Hepatocyte (in vitro differentiated cells): Measurements from ENCODE around the gene FUS. TPM values are rescaled to one million over a fixed set of nuclear protein-coding genes. Genes with fewer than 3 reads are reported as not detected.
A peak's percentile ranks its signal among the peaks of the same experiment; 100 is the strongest.

ENCODE experiments used
- DNase-seq: peaks from one replicate; pipeline ENCODE4 v3.0.0-alpha.2; 2016; ENCODE audit warnings: low spot score
- H2AFZ ChIP-seq: fragments of 200-600 bp; sonication (generic); 2 replicates; pipeline ENCODE4 v1.6.0; 2016; ENCODE audit warnings: antibody characterized with exemption, mild to moderate bottlenecking
- H3K27ac ChIP-seq: fragments of 200-600 bp; sonication (generic); 2 replicates; pipeline ENCODE4 v1.5.1; 2016; ENCODE audit warnings: mild to moderate bottlenecking
- H3K27me3 ChIP-seq: fragments of 200-600 bp; sonication (generic); 2 replicates; pipeline ENCODE4 v1.6.1; 2016
- H3K36me3 ChIP-seq: fragments of 200-600 bp; sonication (generic); replicated peaks from 2 replicates; pipeline ENCODE4 v1.5.1; 2016; ENCODE audit warnings: low read depth; ENCODE audit not compliant: insufficient read depth
- H3K4me1 ChIP-seq: fragments of 200-600 bp; sonication (generic); 2 replicates; pipeline ENCODE4 v1.5.1; 2016; ENCODE audit warnings: mild to moderate bottlenecking, moderate library complexity; ENCODE audit not compliant: insufficient read depth
- H3K4me2 ChIP-seq: fragments of 200-600 bp; sonication (generic); 2 replicates; pipeline ENCODE4 v1.6.0; 2016
- H3K4me3 ChIP-seq: fragments of 200-600 bp; sonication (generic); 2 replicates; pipeline ENCODE4 v1.5.1; 2016; ENCODE audit warnings: mild to moderate bottlenecking
- H3K79me2 ChIP-seq: fragments of 200-600 bp; sonication (generic); 2 replicates; pipeline ENCODE4 v1.6.0; 2017; ENCODE audit warnings: mild to moderate bottlenecking
- H3K9me2 ChIP-seq: fragments of 200-600 bp; sonication (generic); replicated peaks from 2 replicates; pipeline ENCODE4 v1.6.0; 2017; ENCODE audit warnings: mild to moderate bottlenecking; ENCODE audit not compliant: insufficient read depth
- H3K9me3 ChIP-seq: fragments of 200-600 bp; sonication (generic); 2 replicates; pipeline ENCODE4 v1.5.1; 2016; ENCODE audit warnings: low read depth, mild to moderate bottlenecking
- H4K20me1 ChIP-seq: fragments of 200-600 bp; sonication (generic); 2 replicates; pipeline ENCODE4 v1.6.0; 2016; ENCODE audit warnings: mild to moderate bottlenecking; ENCODE audit not compliant: insufficient read depth, poor library complexity, severe bottlenecking
- EZH2 ChIP-seq: fragments of 200-600 bp; sonication (generic); IDR thresholded peaks from 2 replicates; pipeline ENCODE4 v1.6.1; 2016; ENCODE audit warnings: antibody characterized with exemption, mild to moderate bottlenecking, borderline replicate concordance
- EZH2phosphoT487 ChIP-seq: fragments of 200-600 bp; sonication (generic); IDR thresholded peaks from one replicate; pipeline ENCODE4 v1.6.1; 2018; ENCODE audit warnings: antibody characterized with exemption, mild to moderate bottlenecking, low read depth, moderate library complexity; ENCODE audit not compliant: unreplicated experiment, severe bottlenecking
- WGBS: methylation state at CpG from one replicate; pipeline ENCODE4 v1.1.6; 2016; ENCODE audit warnings: low lambda C conversion rate; ENCODE audit errors: missing lambda C conversion rate; 5-methylcytosine and 5-hydroxymethylcytosine counted together
- polyA plus RNA-seq: library from polyadenylated mRNA; unstranded; fragments of >200 nt; fragmentation: Nextera tagmentation; extraction: Ambion mirVana; gene quantifications from 2 replicates; pipeline ENCODE4 v1.2.1, GENCODE V29; 2016
- total RNA-seq: library from RNA; depleted of rRNA; stranded (reverse); fragments of >200 nt; gene quantifications from 2 replicates; pipeline ENCODE4 v1.2.3, GENCODE V29; 2014
- TF ChIP-seq, protein P1 (sequence below): fragments of 200-600 bp; sonication (generic); IDR thresholded peaks from 2 replicates; pipeline ENCODE4 v1.5.1; 2016; ENCODE audit warnings: antibody characterized with exemption, mild to moderate bottlenecking; ENCODE audit not compliant: poor library complexity

The FUS gene
- total RNA-seq (39.7 and 47.4 TPM in 2 replicates), polyA plus RNA-seq (327 and 345 TPM in 2 replicates)

DNA sequence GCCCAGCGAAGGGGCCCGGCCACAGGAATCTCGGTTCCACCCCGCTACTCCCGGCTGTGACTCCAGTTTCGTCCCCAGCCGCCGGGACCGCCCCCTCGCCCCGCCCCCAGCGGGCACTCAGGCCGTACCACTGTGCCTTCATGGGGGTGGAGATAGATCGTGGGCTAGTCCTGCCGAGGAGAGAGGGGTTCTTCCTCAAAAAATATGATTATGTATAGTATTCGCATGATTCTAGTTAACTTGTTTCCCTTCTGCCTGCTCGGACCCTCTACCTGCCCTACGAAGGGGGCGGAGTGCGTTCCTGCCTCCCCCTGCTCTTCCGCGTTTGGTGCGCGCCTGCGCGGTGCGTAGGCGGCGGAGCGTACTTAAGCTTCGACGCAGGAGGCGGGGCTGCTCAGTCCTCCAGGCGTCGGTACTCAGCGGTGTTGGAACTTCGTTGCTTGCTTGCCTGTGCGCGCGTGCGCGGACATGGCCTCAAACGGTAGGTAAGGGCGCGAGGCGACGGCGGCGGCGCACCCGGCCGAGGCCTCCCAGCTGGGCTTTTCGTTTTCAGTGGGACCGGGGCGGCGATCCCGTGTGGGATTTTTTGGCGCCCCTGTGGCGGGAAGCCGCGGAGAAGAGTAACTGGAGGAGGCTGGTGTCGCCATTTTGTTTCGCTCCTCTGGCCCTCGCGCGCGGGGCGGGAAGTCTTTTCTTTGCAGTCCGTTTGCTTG lies at the start of gene FUS:
Gene FUS, plus strand, starts transcription at position 393 of the 713 bp plus-strand sequence. Its CDS starts 76 bp downstream, at position 469.
- Histone ChIP-seq H3K79me2 (peaks cover 48% of the 10 kb centered on the region), H3K4me1 (peaks cover 18% of the 10 kb centered on the region), H3K4me2 (peak within 1 kb of the TSS; percentile 80), H3K27me3 (no peaks in the 10 kb centered on the region), H3K4me3 (peak within 1 kb of the TSS; percentile 71), H3K27ac (peak within 1 kb of the TSS; percentile 94), H2AFZ (peak within 1 kb of the TSS; percentile 40), H3K9me2 (no peaks in the 10 kb centered on the region), H4K20me1 (peaks cover 43% of the 10 kb centered on the region), H3K36me3 (no peaks in the 10 kb centered on the region), H3K9me3 (no peaks in the 10 kb centered on the region)
- TF ChIP-seq, protein P1, sequence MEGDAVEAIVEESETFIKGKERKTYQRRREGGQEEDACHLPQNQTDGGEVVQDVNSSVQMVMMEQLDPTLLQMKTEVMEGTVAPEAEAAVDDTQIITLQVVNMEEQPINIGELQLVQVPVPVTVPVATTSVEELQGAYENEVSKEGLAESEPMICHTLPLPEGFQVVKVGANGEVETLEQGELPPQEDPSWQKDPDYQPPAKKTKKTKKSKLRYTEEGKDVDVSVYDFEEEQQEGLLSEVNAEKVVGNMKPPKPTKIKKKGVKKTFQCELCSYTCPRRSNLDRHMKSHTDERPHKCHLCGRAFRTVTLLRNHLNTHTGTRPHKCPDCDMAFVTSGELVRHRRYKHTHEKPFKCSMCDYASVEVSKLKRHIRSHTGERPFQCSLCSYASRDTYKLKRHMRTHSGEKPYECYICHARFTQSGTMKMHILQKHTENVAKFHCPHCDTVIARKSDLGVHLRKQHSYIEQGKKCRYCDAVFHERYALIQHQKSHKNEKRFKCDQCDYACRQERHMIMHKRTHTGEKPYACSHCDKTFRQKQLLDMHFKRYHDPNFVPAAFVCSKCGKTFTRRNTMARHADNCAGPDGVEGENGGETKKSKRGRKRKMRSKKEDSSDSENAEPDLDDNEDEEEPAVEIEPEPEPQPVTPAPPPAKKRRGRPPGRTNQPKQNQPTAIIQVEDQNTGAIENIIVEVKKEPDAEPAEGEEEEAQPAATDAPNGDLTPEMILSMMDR, result no peak
- no peak for TF ChIP-seq EZH2phosphoT487
- TF ChIP-seq EZH2, result no peak
- DNase-seq, result peak; percentile 96
- WGBS, result under 1% methylated on average over 53 of the region's 69 CpGs

DNA sequence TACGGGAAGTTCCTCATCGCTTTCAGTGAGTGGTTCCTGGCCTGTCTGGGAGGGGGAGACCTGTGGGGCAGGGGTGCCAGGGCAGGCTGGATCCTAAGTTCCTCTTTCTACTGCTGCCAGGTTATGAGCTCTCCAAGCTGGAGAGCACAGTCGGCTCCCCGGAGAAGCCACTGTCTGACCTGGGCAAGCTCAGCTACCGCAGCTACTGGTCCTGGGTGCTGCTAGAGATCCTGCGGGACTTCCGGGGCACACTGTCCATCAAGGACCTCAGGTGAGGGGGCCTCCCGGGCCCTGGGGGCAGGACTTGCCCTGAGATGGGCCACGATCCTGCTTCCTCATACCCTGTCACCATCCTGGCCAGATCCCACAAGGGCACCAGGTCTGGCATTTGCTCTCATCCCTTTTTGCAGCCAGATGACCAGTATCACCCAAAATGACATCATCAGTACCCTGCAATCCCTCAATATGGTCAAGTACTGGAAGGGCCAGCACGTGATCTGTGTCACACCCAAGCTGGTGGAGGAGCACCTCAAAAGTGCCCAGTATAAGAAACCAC lies 49.5 kb upstream of the FUS start:
- Histone ChIP-seq H3K79me2 (peaks cover 26% of the 10 kb centered on the region), H3K27me3 (no peaks in the 10 kb centered on the region), H4K20me1 (peaks cover 4% of the 10 kb centered on the region), H3K4me2 (no peak overlapping the region), H3K9me3 (no peaks in the 10 kb centered on the region), H3K4me1 (peaks cover 57% of the 10 kb centered on the region), H3K4me3 (no peak overlapping the region), H2AFZ (no peak overlapping the region), H3K27ac (peak overlapping the region; percentile 98), H3K36me3 (no peaks in the 10 kb centered on the region), H3K9me2 (no peaks in the 10 kb centered on the region)
- TF ChIP-seq, protein P1, result no peak
- TF ChIP-seq EZH2phosphoT487 (no peak), EZH2 (no peak)
- 86% methylated on average over 10 of the region's 10 CpGs for WGBS
- DNase-seq, result no peak

DNA sequence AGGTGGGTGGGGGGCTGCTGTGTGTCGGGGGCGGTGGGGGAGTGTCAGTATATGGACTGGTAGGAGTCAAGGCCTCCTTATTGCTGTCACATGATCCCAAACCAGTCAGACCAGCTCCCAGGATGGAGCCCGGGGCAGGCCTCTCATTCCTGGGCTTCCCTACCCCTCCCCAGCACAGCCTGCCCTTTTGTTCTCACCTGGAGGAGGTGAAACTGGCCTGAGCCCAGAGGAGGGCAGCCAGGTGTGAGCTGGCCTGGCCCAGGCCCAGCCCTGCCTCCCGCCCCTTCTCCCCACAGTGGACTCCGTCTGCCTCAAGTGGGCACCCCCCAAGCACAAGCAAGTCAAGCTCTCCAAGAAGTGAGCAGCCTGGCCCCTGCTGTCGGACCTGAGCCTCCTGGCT lies 49.0 kb upstream of the FUS start:
- Histone ChIP-seq H3K27ac (peak overlapping the region; percentile 98), H3K79me2 (peaks cover 26% of the 10 kb centered on the region), H3K36me3 (no peaks in the 10 kb centered on the region), H3K4me3 (no peak overlapping the region), H2AFZ (no peak overlapping the region), H3K4me2 (peak overlapping the region; percentile 50), H3K9me2 (no peaks in the 10 kb centered on the region), H3K27me3 (no peaks in the 10 kb centered on the region), H4K20me1 (peaks cover 4% of the 10 kb centered on the region), H3K4me1 (peaks cover 57% of the 10 kb centered on the region), H3K9me3 (no peaks in the 10 kb centered on the region)
- TF ChIP-seq, protein P1, result no peak
- TF ChIP-seq EZH2phosphoT487 (no peak), EZH2 (no peak)
- DNase-seq, result peak; percentile 81
- 35% methylated on average over 5 of the region's 6 CpGs for WGBS
